Forelimb muscle (tissue), 1 donor: ENCODE results near the gene TUBA1B. TPM values are rescaled to one million over a fixed set of nuclear protein-coding genes. Genes with fewer than 3 reads are reported as not detected.
"Not testable (repeated sequence)": the region's sequence is repeated elsewhere in the genome, so short reads cannot be mapped to it uniquely, and the experiment has no call there.

Experiments used
- DNase-seq: peaks from one replicate; pipeline ENCODE4 v3.0.0-alpha.2; 2013; ENCODE audit warnings: low read depth
- polyA plus RNA-seq: library from polyadenylated mRNA; unstranded; fragments of 120-200 nt; gene quantifications from one replicate; pipeline ENCODE4 v1.2.1, GENCODE V29; 2013; ENCODE audit not compliant: insufficient read length

TUBA1B gene
- polyA plus RNA-seq: 831 TPM

DNA sequence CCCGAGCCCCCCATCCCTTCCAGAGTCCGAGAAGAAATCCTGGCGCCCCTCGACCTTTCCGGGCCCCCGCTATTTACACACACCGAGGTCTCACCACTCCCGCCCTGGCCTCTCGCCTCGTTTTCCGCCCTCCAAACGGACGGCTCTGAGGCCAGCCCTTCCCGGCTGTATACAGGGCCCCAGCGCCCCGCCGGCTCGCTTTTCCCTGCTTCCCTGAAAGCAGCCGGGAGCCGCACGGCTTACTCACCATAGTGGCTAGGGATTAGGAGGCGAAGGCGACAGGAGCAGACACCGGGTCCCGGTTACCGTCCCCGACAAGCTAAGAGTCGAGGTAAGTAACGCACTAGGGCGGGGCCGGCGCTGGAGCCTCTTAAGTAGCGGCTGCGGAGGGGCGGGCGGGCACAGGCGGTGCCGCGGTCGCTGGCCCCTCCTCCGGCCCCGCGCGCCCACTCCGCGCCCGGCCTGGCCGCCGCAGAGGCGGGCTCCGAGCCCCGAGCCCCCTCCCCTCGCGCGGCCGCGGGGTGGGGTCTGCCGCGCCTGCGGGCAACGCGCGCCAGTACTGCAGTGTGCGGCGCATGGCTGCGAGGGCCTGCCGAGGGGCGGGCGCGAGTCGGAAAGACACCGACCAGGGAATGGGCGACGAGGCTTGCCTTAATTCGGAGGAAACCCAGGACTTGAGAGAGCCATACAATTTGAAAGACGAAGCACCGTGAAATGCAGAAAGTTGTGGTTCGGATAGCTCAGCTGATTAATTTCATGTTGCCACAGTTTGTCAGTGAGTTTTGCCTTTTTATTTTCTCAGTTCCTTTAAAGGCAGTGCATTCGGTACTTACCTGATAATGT is at the start of gene TUBA1B:
Gene TUBA1B, minus strand, starts transcription at position 345 of the 843 bp plus-strand sequence. Its CDS starts 95 bp downstream, at position 250.
- peak; percentile 71 for DNase-seq

DNA sequence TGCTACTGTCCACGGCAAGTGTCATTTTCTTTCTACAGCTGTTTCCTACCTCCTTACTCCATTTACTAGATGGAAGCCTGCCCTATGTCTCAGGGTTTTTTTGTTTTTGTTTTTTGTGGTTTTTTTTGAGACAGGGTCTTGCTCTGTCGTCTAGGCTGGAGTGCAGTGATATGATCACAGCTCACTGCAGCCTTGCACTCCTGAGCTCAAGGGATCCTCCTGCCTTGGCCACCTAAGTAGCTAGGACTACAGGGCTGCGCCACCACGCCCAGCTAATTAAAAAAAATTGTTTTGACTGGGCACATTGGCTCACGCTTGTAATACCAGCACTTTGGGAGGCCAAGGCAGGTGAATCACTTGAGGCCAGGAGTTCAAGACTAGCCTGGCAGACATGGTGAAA is 43.0 kb upstream of the TUBA1B start:
- no peak for DNase-seq

DNA sequence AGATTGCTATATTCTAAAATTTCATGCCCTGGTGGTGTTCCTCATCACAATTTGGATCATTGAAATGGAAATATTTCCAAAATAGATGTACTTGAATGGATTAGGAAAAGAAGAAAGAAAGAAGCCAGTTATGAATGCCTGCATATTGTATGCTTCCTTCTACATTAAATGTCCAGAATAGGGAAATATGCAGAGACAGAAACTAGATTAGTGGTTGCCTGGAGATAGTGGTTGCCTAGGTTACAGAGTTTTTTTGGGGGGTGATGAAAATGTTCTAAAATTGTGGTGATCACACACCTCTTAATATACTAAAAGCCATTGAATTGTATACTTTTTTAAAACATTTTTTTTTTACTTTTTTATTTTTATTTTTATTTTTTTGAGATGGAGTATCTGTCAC is 39.7 kb upstream of the TUBA1B start:
- no peak for DNase-seq

DNA sequence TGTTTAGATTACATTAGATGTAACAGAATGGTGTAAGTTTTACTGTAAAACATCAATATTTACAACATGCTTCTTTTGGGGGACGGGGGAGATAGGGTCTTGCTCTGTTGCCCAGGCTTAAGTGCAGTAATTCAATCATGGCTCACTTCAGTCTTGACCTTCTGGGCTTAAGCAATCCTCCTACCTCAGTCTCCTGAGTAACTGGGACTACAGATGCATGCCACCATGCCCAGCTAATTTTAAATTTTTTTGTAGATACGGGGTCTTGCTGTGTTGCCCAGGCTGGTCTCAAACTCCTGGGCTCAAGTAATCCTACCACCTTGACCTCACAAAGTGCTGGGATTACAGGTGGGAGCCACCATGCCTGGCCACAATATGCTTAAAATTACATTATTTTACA is 33.9 kb upstream of the TUBA1B start:
- no peak for DNase-seq

DNA sequence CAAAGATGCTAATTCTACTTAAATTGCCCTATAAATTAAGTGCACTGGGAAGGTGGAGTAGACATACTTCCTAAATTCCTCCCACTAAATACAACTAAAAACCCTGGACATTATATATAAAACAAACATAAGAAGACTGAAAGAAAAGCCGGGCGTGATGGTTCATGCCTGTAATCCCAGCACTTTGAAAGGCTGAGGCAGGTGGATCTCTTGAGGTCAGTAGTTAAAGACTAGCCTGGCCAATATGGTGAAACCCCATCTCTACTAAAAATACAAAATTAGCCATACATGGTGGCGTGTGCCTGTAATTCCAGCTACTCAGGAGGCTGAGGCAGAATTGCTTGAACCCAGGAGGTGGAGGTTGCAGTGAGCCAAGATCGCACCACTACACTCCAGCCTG is 30.7 kb upstream of the TUBA1B start:
- DNase-seq: not testable (repeated sequence)

DNA sequence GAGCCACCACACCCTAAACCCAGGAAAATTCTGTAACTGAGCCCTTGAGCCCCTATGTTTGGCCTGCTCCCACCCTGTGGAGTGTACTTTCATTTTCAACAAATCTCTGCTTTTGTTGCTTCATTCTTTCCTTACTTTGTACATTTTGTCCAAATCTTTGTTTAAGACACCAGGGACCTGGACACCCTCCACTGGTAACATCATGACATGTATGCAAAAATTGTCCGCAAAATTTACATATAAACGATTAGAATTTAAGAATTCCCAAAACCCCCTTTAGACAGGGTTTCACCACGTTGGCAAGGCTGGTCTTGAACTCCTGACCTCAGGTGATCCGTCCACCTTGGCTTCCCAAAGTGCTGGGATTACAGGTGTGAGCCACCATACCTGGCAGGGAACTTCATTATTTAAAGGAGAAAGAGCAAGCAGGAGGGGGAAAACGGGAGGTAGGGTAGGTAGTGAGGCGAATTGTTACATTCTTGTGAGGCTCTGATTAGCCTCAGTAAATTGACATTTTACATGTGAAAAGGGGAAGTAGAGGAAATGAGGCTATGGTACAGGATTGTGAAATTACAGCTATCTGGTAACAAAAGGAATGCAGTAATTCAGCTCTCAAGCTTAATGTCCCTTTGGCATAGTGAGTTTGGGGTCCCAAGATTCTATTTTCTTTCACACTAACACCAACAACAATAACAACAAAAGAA is 30.0 kb upstream of the TUBA1B start:
- no peak for DNase-seq

DNA sequence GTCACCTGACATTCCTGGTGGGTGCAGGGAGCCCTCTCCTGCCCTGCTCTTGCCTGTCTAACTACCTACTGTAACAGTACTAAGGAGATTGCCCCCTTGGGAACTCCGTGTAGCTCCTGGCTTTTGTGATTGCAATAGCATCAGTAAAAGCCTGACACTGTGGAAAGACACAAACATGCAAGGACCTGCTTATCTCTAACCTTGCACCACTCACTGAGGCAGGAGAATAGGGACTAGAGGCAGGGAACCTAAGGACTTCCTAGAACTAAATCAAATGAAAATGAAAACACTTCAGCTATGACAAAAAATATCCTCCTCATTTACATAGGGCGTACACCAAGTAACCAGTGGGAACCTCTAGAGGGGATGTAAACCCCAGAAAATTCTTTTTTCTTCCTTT is 29.2 kb upstream of the TUBA1B start:
- DNase-seq: no peak

DNA sequence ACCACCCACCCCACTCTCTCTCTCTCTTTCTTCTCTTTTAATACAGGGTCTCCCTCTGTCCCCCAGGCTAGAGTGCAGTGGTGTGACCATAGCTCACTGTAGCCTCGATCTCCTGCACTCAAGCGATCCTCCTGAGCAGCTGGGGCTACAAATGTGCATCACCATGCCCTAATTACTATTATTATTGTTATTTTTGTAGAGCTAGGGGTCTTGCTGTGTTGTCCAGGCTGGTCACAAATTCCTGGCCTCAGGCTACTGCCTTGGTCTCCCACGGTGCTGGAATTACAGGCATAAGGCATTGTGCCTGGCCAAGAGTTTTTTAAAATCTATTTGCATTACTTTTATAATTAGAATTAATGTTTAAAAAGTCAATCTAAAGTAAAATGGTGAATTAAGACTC is 23.0 kb upstream of the TUBA1B start:
- DNase-seq: no peak

DNA sequence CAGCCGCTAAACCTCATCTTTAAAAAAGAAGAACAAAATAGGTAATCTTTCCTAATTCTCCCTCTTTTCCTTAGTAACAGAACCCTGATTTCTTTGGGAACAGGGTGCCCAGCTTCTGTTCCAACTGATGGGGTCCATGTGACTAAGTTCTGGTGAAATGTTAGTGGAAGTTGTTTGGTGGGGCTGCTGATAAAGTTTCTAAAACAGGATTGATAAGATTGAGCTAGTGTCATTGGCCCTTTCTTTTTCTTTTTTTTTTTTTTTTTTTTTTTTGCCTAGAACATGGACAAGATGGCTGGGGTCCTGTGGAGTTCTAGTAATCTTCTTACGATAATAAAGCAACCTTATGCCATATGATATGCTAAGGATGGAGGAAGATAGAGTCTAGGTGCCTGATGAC is 16.2 kb upstream of the TUBA1B start:
- DNase-seq: no peak

DNA sequence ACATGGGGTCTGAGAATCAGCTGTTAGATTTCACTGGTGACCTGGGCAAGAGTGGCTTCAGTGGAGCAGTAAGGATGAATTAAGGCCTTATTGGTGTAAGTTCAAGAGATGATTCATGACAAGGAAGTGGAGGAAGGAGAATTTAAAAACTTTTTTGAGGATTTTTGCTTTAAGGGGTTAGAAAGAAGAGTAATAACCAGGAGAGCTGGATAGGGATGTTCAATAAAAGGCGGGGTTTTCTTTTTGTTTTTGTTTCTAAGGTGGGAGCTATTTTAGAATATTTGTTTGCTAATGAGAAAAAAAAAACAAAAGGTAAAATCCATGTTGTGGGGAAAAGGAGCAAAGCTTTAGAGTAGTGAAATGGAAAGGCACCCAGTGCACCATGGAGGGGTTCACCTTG is 15.2 kb upstream of the TUBA1B start:
- no peak for DNase-seq

DNA sequence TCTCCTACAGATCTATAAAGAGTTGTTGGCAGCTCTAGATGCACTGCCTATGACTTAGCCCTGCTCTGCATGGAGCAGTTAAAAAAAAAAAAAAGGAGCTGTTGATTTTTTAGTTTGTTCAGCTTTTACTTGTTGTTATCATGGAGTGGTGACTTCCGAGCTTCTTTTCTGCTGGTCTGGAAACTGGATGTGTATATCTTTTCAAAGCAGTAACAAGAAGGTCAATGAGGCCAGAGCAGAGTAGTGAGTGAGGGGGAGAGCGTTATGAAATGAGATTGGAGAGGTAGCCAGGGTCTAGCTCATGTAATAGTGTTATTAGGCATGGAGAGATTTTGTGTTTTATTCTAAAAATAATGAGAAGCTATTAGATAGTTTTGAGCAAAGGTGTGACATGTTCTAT is 13.2 kb upstream of the TUBA1B start:
- DNase-seq: no peak

DNA sequence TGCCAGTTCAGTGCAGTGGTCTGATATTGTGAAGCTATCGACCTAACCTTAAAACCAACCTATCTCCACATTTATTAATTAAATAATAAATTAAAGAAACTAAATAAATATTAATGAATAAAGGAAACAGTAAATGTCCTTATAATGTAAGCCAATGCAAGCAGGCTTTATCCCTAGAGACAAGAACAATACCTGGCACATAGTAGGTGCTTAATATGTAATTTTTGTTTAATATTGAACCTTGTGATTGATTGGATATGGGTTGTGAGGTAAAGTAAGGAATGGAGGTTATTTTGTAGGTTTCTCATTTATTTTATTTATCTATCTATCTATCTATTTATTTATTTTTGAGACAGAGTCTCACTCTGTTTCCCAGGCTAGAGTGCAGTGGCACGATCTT is 7.8 kb upstream of the TUBA1B start:
- no peak for DNase-seq

DNA sequence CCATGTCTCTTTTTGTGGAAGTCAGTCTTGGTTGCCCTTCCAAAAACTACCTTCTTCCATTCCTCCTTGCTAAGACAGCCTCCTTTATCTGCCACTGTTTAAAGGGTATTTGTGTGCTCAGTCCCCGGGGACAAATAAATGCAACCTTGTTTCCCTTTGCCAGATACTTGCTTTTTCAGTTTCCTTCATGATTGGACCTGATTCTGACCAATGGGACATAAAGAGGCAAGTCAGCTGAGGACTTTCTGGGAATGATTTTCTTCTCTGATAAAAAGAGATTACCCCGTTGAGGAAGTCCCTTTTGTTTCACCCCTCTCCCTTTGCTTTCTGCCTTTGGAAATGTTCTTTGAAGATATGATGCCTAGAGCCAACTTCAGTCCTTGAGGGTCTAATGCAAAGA is 7.4 kb upstream of the TUBA1B start:
- no peak for DNase-seq

DNA sequence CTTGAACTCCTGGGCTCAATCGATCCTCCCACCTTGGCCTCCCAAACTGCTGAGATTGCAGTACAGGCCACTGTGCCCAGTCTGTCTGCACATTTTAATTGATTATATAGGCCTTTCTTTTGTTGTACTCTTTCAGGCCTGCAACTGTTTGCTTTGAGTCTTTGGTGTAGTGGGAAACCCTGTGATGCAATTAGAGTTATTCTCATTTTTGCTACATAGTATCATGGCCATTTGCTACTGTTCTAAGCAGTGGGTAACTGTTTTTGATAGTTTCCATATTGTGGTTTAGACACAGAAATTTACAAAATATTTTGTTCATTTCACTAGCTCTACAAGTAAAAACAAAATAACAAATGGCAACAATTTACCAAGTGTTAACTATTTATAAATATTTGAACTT is 6.3 kb upstream of the TUBA1B start:
- DNase-seq: no peak

DNA sequence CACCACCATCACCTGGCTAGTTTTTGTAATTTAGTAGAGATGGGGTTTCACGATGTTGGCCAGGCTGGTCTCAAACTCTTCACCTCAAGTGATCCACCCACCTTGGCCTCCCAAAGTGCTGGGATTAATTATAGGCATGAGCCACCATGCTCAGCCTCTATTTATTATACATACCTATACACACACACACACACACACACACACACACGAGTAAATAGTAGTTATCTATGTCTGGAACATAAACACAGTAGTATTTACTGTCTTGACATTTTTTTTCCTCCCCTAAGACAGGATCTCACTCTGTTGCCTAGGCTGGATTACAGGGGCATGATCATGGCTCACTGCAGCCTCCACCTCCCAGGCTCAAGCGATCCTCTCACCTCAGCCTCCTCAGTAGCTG is 5.8 kb upstream of the TUBA1B start:
- DNase-seq: not testable (repeated sequence)

DNA sequence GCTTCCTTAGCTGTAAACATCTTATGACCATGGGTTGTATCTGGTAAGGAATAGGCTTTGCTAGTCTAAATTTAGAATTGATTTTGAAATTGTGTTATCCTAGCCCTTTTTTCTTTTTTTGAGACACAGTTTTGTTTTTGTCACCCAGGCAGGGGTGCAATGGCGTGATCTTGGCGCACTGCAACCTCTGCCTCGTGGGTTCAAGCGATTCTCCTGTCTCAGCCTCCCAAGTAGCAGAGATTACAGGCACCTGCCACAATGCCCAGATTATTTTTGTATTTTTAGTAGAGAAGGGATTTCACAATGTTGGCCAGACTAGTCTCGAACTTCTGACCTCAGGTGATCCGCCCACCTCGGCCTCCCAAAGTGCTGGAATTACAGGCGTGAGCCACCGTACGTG is 2.4 kb upstream of the TUBA1B start:
- no peak for DNase-seq

DNA sequence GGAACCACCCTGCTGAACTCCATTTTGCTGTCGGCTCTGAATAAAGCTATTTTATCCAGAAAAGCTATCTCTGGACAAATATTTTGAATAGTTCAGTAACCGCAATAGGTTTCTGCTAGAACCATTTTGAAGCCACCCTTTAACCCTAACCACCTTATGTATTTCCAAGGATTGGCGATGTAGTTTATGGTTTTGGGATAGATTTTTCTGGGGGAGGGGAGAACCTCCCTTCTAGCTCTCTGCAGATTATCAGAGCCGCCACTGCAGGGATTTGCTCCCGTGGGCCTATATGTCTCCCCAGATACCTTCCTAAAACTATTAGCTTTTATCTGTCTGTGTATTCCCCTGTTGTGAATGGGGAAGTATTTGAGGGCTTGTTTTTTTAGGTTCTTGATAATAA is 1.8 kb upstream of the TUBA1B start:
- no peak for DNase-seq

DNA sequence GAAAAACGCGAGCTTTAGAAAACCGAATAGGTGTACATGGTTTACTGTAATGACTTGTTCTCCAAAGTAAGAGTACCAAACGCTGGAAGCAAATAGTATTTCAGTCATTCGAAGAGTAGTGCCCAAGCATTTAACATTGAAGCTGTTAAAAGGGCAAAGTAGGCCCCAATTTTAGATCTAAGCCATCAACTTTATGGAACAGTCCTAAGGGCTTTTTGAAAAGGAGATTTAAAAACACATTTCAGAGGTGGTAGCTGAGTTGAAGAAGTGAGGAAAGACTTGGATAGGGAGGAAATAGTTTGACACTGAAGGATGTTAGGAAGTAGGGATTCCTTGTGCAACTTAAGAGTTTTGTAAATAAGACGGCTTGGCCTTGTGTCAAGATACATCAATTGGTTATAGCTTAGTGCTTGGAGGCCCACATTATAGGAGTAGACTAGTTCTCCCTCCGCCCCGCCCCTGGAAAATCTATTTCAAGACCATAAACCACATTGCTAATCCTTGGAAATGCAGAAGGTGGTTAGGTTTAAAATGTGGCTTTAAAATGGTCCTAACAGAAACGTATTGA is 783 bp upstream of the TUBA1B start:
- peak; percentile 25 for DNase-seq

DNA sequence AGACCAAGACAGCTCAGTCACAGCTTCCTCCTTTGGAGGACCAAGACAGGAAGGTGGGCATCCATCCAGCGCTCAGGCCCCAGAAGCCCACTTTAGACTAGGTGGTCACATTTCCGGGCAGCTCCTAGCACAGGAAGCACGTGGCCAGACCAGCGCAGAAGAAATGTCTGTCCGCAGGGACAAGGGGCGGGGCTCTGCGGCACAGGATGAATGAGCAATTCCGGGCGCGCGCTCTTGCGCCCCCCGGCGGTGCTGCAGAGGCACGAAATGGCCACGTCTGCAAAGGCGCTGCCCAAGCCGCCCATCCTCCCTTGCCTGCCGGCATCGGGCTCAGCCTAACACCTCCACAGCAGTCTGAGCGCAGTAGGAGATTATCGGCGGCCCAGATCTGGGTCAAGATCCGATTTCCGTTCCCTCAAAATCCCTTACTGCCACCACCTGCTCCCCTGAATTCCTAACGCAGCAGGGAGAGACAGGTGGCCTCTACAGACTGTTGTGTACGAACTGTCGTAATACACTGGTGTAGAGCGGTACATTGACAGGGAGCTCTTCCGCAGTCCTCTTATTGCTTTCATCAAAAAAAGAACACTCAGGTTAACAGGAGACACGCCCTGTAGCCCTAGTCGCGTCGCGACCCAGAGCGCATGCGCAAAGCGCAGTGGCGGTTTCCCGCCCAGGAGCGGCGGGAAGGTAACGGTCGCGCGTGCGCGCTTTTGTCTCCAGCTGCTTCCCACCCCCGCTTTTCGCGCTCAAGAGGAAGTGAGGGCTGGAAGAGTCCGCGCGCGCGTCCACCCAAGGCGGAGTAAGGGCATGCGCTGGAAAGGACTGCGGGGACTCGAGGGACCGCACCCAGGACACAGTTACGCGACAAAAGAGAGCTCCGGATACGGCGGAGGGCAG is 794 bp downstream of the TUBA1B start:
- DNase-seq: peak; percentile 93

DNA sequence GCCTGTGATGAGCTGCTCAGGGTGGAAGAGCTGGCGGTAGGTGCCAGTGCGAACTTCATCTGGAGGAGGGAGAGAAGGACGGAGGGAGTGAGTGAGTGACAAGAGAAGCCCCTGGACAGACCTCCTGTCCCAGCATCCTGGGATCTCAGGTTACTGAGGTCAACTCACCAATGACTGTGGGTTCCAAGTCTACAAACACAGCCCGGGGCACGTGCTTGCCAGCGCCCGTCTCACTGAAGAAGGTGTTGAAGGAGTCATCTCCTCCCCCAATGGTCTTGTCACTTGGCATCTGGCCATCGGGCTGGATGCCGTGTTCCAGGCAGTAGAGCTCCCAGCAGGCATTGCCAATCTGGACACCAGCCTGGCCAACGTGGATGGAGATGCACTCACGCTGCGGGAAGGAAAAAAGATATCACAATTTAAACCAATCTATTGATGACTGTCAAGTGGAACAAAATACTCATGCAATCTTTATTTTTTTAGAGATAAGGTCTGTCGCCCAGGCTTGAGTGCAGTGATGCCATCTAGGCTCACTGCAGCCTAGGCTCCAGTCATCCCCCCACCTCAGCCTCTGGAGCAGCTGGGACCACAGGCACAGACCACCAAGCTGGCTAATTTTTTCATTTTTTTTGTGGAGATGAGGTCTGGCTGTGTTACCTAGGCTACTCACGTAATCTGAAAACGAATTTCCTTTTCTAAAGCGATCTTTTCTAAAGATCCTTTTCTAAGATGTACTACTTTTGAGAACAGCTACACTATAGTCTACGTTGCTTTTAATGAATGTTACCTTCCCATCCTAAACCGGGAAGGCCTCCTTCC is 1.7 kb downstream of the TUBA1B start:
- no peak for DNase-seq

DNA sequence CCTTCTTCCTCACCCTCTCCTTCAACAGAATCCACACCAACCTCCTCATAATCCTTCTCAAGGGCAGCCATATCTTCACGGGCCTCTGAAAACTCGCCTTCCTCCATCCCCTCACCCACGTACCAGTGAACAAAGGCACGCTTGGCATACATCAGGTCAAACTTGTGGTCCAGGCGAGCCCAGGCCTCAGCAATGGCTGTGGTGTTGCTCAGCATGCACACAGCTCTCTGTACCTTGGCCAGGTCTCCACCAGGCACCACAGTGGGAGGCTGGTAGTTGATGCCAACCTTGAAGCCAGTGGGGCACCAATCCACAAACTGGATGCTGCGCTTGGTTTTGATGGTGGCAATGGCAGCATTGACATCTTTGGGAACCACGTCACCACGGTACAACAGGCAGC is 3.2 kb downstream of the TUBA1B start:
- not testable (repeated sequence) for DNase-seq
